ENCODE measurements around the gene POLDIP3. TPM values are rescaled to one million over a fixed set of nuclear protein-coding genes. Genes with fewer than 3 reads are reported as not detected.

POLDIP3 gene
- total RNA-seq, 4 donors from 2014 or later, result 25.9 to 73.3 (median 39.2) TPM

DNA sequence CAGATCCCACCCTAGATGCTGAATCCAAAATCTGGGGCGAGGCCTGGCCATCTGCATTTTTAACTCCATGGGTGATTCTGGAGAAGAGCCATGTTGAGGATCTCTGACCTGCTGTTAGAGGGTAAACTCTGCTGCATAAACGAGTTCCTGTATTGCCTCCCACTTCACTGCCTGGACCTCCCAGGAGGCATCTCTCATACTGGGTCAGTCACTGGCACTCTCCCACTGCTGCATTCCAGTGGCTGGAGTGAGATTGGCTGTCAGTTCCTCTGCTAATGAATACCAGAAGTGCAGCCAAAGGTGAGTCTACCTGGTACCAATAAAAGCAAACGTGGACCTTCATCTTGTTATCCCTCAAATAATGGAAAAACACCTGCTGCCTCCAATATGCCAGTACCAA, 10.3 kb downstream of the POLDIP3 start:
- no peaks in the 10 kb centered on the region for H3K36me3 ChIP-seq
- no peak for DNase-seq

DNA sequence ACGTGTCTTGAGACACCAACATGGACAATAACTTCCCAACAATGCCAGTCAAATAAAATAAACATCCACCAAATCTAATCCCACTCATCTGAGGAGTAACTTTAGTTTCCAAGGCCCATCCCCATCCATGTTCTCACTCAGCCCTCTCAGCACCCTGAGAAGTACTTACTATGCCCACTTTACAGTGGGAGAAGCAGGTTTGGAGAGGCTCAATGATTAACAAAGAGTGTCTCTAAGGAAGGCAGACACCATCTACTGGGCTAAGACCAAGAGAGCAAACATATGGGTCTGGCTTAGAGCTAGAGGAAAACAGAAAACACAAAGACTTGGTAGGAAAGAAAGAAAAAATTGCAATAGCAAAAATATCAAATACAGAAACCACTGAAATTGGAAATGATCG, 11.3 kb downstream of the POLDIP3 start:
- H3K4me3 ChIP-seq, result no peak overlapping the region
- peaks cover 0 to under 1% of the 10 kb centered on the region in 2 donors for H3K4me1 ChIP-seq
- DNase-seq, result no peak
- no peaks in the 10 kb centered on the region for H3K36me3 ChIP-seq
- no peak overlapping the region for H3K27ac ChIP-seq
- H3K27me3 ChIP-seq, result no peaks in the 10 kb centered on the region
- intact Hi-C loops (cut with DNase I; ENCODE audit: low total_unique reads), result no loop called here
- no peak for TF ChIP-seq POLR2A (IDR thresholded peaks at IDR 0.05)
- TF ChIP-seq, protein P1, sequence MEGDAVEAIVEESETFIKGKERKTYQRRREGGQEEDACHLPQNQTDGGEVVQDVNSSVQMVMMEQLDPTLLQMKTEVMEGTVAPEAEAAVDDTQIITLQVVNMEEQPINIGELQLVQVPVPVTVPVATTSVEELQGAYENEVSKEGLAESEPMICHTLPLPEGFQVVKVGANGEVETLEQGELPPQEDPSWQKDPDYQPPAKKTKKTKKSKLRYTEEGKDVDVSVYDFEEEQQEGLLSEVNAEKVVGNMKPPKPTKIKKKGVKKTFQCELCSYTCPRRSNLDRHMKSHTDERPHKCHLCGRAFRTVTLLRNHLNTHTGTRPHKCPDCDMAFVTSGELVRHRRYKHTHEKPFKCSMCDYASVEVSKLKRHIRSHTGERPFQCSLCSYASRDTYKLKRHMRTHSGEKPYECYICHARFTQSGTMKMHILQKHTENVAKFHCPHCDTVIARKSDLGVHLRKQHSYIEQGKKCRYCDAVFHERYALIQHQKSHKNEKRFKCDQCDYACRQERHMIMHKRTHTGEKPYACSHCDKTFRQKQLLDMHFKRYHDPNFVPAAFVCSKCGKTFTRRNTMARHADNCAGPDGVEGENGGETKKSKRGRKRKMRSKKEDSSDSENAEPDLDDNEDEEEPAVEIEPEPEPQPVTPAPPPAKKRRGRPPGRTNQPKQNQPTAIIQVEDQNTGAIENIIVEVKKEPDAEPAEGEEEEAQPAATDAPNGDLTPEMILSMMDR (IDR thresholded peaks at IDR 0.05), result no peak
- no peaks in the 10 kb centered on the region for H3K9me3 ChIP-seq

More for the DNA sequence above, 10.3 kb downstream of the POLDIP3 start:
- H3K27me3 ChIP-seq, result no peaks in the 10 kb centered on the region
- H3K4me3 ChIP-seq, result no peak overlapping the region
- no peak overlapping the region for H3K27ac ChIP-seq
- H3K4me1 ChIP-seq, result peaks cover 0 to 8% of the 10 kb centered on the region in 2 donors
- intact Hi-C loops (cut with DNase I; ENCODE audit: low total_unique reads), result no loop called here
- H3K9me3 ChIP-seq, result no peaks in the 10 kb centered on the region
- TF ChIP-seq, protein P1 (IDR thresholded peaks at IDR 0.05), result no peak
- TF ChIP-seq POLR2A (IDR thresholded peaks at IDR 0.05), result no peak

DNA sequence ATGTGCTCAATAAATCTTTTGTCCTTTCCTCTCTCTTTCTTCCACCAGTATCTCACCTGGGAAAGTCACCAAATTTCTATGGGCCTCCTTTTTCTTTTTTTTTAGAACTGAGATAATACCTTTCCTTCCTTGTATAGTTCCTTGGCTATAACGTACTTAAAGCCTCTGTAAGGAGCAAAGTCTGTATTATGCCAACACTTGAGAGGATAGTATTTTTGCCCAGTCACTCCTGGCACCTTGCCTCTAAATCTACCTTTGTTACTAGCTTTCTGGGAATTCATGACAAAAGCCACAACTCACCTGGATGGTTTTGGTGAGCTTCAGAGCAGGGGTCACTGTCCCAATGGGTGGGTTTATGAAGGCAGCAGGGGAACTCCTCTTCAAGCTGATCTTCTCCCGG, 12.2 kb downstream of the POLDIP3 start:
- TF ChIP-seq POLR2A (IDR thresholded peaks at IDR 0.05), result no peak
- TF ChIP-seq, protein P1 (IDR thresholded peaks at IDR 0.05), result no peak
- Histone ChIP-seq H3K36me3 (no peaks in the 10 kb centered on the region), H3K4me1 (no peaks in the 10 kb centered on the region), H3K27ac (no peak overlapping the region), H3K9me3 (no peaks in the 10 kb centered on the region), H3K27me3 (no peaks in the 10 kb centered on the region), H3K4me3 (no peak overlapping the region)
- intact Hi-C loops (cut with DNase I; ENCODE audit: low total_unique reads), result no loop called here
- DNase-seq, result no peak

DNA sequence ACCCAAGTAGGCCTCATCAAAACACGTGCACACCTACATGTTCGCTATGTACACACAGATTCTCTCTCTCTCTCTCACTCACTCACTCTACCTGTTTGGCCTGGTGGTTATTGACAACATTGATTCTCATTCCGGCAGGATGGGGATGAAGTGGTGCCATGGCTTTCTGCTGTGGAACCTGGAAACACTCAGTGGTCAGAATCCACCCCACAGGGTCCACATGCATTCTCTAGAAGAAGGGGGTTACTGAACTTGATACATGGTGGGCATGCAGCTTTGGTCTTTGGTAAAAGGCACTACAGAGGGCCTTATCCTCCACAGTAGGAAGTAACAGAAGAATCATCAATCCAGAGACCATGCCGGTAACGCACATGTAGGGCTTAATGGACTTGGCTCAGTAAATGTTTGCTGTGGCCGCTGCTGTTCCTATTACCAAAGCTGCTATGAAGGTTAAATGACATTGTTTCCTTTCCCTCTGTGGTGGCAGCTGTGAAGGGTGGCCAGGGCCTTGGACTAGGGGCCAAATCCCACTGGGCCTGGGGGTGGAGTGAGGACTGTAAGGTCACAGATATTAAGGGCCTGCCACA, 12.7 kb downstream of the POLDIP3 start:
- Histone ChIP-seq H3K4me3 (no peak overlapping the region), H3K27ac (no peak overlapping the region), H3K27me3 (no peaks in the 10 kb centered on the region), H3K4me1 (no peaks in the 10 kb centered on the region), H3K36me3 (no peaks in the 10 kb centered on the region), H3K9me3 (no peaks in the 10 kb centered on the region)
- no peak for DNase-seq
- intact Hi-C loops (cut with DNase I; ENCODE audit: low total_unique reads), result no loop called here
- TF ChIP-seq, protein P1 (IDR thresholded peaks at IDR 0.05), result no peak
- TF ChIP-seq POLR2A (IDR thresholded peaks at IDR 0.05), result no peak

DNA sequence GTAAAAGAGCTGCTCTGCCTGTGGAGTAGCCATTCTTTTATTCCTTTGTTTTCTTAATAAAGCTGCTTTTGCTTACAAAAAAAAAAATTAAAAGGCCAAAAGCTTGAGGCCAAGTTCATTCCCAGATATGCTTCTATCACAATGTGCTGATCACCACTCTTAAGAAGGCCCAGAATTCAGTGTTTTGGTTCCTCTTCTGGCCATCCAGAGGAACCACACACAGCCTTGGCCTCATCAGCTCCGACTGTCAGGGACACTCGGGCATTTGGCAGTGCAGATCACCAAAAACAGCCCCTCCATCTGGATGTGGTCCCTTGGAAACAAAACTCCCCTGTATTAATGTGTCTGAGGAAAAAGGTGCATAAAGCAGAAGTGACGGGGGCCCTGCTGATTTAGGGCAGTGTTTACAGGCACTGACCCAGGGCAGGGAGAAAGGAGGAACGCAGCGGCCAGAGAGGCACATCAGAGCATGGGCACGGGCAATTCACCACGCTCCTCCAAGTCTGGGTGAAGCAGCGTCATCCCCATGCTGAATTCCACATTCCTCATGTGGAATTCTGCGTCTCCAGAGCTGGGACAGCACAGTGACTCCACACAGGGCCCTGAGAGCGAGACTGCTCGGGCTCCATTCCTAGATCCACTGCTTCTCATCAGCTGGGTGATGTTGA, 17.7 kb downstream of the POLDIP3 start:
- intact Hi-C loops (cut with DNase I; ENCODE audit: low total_unique reads), result no loop called here
- DNase-seq, result no peak
- H3K27me3 ChIP-seq, result no peaks in the 10 kb centered on the region
- TF ChIP-seq POLR2A (IDR thresholded peaks at IDR 0.05), result no peak
- TF ChIP-seq, protein P1 (IDR thresholded peaks at IDR 0.05), result no peak
- H3K4me1 ChIP-seq, result no peaks in the 10 kb centered on the region
- no peaks in the 10 kb centered on the region for H3K36me3 ChIP-seq
- no peak overlapping the region for H3K27ac ChIP-seq
- H3K9me3 ChIP-seq, result no peaks in the 10 kb centered on the region
- no peak overlapping the region for H3K4me3 ChIP-seq
